Measurements from ENCODE around the gene C2CD4D.
"Not testable (repeated sequence)": the region's sequence is repeated elsewhere in the genome, so short reads cannot be mapped to it uniquely, and the experiment has no call there.

C2CD4D gene

GRCh38 chr1:151858886-151859665 lies 19.5 kb upstream of the C2CD4D start:
- H3K79me2 ChIP-seq (ENCODE audit: control insufficient read depth, insufficient read depth, low read length, unreplicated experiment): no peaks in the 10 kb centered on the region
- no peaks in the 10 kb centered on the region for H3K36me3 ChIP-seq (ENCODE audit: insufficient read depth, low read length)
- H3K4me3 ChIP-seq (ENCODE audit: low read depth, low read length): no peak overlapping the region
- H3K4me1 ChIP-seq (ENCODE audit: control insufficient read depth, insufficient read depth, low read length, unreplicated experiment): peaks cover 13% of the 10 kb centered on the region
- no peak overlapping the region for H2AFZ ChIP-seq (ENCODE audit: low read length, unreplicated experiment)
- H3K27me3 ChIP-seq (ENCODE audit: insufficient read depth, low read length): no peaks in the 10 kb centered on the region
- no peak overlapping the region for H3K27ac ChIP-seq (ENCODE audit: low read depth, low read length)

GRCh38 chr1:151858030-151858746 lies 18.6 kb upstream of the C2CD4D start:
- Histone ChIP-seq H2AFZ (ENCODE audit: low read length, unreplicated experiment) (no peak overlapping the region), H3K36me3 (ENCODE audit: insufficient read depth, low read length) (no peaks in the 10 kb centered on the region), H3K4me1 (ENCODE audit: control insufficient read depth, insufficient read depth, low read length, unreplicated experiment) (peaks cover 13% of the 10 kb centered on the region), H3K27me3 (ENCODE audit: insufficient read depth, low read length) (no peaks in the 10 kb centered on the region), H3K27ac (ENCODE audit: low read depth, low read length) (no peak overlapping the region), H3K4me3 (ENCODE audit: low read depth, low read length) (no peak overlapping the region), H3K79me2 (ENCODE audit: control insufficient read depth, insufficient read depth, low read length, unreplicated experiment) (no peaks in the 10 kb centered on the region)

- H2AFZ ChIP-seq (ENCODE audit: low read length, unreplicated experiment): no peak overlapping the region
- no peak overlapping the region for H3K27ac ChIP-seq (ENCODE audit: low read depth, low read length)
- no peaks in the 10 kb centered on the region for H3K36me3 ChIP-seq (ENCODE audit: insufficient read depth, low read length)
- H3K4me1 ChIP-seq (ENCODE audit: control insufficient read depth, insufficient read depth, low read length, unreplicated experiment): peaks cover 13% of the 10 kb centered on the region
- H3K27me3 ChIP-seq (ENCODE audit: insufficient read depth, low read length): no peaks in the 10 kb centered on the region
- no peaks in the 10 kb centered on the region for H3K79me2 ChIP-seq (ENCODE audit: control insufficient read depth, insufficient read depth, low read length, unreplicated experiment)
- H3K4me3 ChIP-seq (ENCODE audit: low read depth, low read length): no peak overlapping the region
Observed at GRCh38 chr1:151855933-151856332, 16.3 kb upstream of the C2CD4D start.

- H3K4me3 ChIP-seq (ENCODE audit: low read depth, low read length); H3K27me3 ChIP-seq (ENCODE audit: insufficient read depth, low read length); H2AFZ ChIP-seq (ENCODE audit: low read length, unreplicated experiment); H3K79me2 ChIP-seq (ENCODE audit: control insufficient read depth, insufficient read depth, low read length, unreplicated experiment); H3K27ac ChIP-seq (ENCODE audit: low read depth, low read length); H3K36me3 ChIP-seq (ENCODE audit: insufficient read depth, low read length): not testable (repeated sequence)
- H3K4me1 ChIP-seq (ENCODE audit: control insufficient read depth, insufficient read depth, low read length, unreplicated experiment): peaks cover 13% of the 10 kb centered on the region
Observed at GRCh38 chr1:151855516-151855915, 15.9 kb upstream of the C2CD4D start.

- no peaks in the 10 kb centered on the region for H3K36me3 ChIP-seq (ENCODE audit: insufficient read depth, low read length)
- no peaks in the 10 kb centered on the region for H3K79me2 ChIP-seq (ENCODE audit: control insufficient read depth, insufficient read depth, low read length, unreplicated experiment)
- peaks cover 13% of the 10 kb centered on the region for H3K4me1 ChIP-seq (ENCODE audit: control insufficient read depth, insufficient read depth, low read length, unreplicated experiment)
- H2AFZ ChIP-seq (ENCODE audit: low read length, unreplicated experiment): no peak overlapping the region
- H3K4me3 ChIP-seq (ENCODE audit: low read depth, low read length): no peak overlapping the region
- no peak overlapping the region for H3K27ac ChIP-seq (ENCODE audit: low read depth, low read length)
- no peaks in the 10 kb centered on the region for H3K27me3 ChIP-seq (ENCODE audit: insufficient read depth, low read length)
Observed at GRCh38 chr1:151854658-151855057, 15.0 kb upstream of the C2CD4D start.

- H3K4me3 ChIP-seq (ENCODE audit: low read depth, low read length): no peak within 1 kb of the TSS
- H3K4me1 ChIP-seq (ENCODE audit: control insufficient read depth, insufficient read depth, low read length, unreplicated experiment): peaks cover 7% of the 10 kb centered on the region
- H3K27ac ChIP-seq (ENCODE audit: low read depth, low read length): no peak within 1 kb of the TSS
- H3K79me2 ChIP-seq (ENCODE audit: control insufficient read depth, insufficient read depth, low read length, unreplicated experiment): no peaks in the 10 kb centered on the region
- H3K27me3 ChIP-seq (ENCODE audit: insufficient read depth, low read length): no peaks in the 10 kb centered on the region
- no peaks in the 10 kb centered on the region for H3K36me3 ChIP-seq (ENCODE audit: insufficient read depth, low read length)
- H2AFZ ChIP-seq (ENCODE audit: low read length, unreplicated experiment): no peak within 1 kb of the TSS
Observed at GRCh38 chr1:151853411-151853943, 13.9 kb upstream of the C2CD4D start, which contains the start of gene THEM5. Gene THEM5 (minus strand): TSS chr1:151853712. CDS start chr1:151853565, 147 bp downstream.

GRCh38 chr1:151852733-151853132 lies 13.1 kb upstream of the C2CD4D start:
- Histone ChIP-seq H3K27ac (ENCODE audit: low read depth, low read length) (no peak overlapping the region), H3K4me1 (ENCODE audit: control insufficient read depth, insufficient read depth, low read length, unreplicated experiment) (peaks cover 7% of the 10 kb centered on the region), H2AFZ (ENCODE audit: low read length, unreplicated experiment) (no peak overlapping the region), H3K36me3 (ENCODE audit: insufficient read depth, low read length) (no peaks in the 10 kb centered on the region), H3K4me3 (ENCODE audit: low read depth, low read length) (no peak overlapping the region), H3K79me2 (ENCODE audit: control insufficient read depth, insufficient read depth, low read length, unreplicated experiment) (no peaks in the 10 kb centered on the region), H3K27me3 (ENCODE audit: insufficient read depth, low read length) (no peaks in the 10 kb centered on the region)

- Histone ChIP-seq H2AFZ (ENCODE audit: low read length, unreplicated experiment) (no peak overlapping the region), H3K4me3 (ENCODE audit: low read depth, low read length) (no peak overlapping the region), H3K27me3 (ENCODE audit: insufficient read depth, low read length) (no peaks in the 10 kb centered on the region), H3K4me1 (ENCODE audit: control insufficient read depth, insufficient read depth, low read length, unreplicated experiment) (peaks cover 7% of the 10 kb centered on the region), H3K27ac (ENCODE audit: low read depth, low read length) (no peak overlapping the region), H3K79me2 (ENCODE audit: control insufficient read depth, insufficient read depth, low read length, unreplicated experiment) (no peaks in the 10 kb centered on the region), H3K36me3 (ENCODE audit: insufficient read depth, low read length) (no peaks in the 10 kb centered on the region)
Observed at GRCh38 chr1:151851886-151852285, 12.3 kb upstream of the C2CD4D start.

GRCh38 chr1:151849871-151850270 lies 10.3 kb upstream of the C2CD4D start:
- H3K36me3 ChIP-seq (ENCODE audit: insufficient read depth, low read length): no peaks in the 10 kb centered on the region
- H3K27me3 ChIP-seq (ENCODE audit: insufficient read depth, low read length): no peaks in the 10 kb centered on the region
- H3K79me2 ChIP-seq (ENCODE audit: control insufficient read depth, insufficient read depth, low read length, unreplicated experiment): no peaks in the 10 kb centered on the region
- H3K27ac ChIP-seq (ENCODE audit: low read depth, low read length): no peak overlapping the region
- H3K4me1 ChIP-seq (ENCODE audit: control insufficient read depth, insufficient read depth, low read length, unreplicated experiment): peaks cover 10% of the 10 kb centered on the region
- H2AFZ ChIP-seq (ENCODE audit: low read length, unreplicated experiment): no peak overlapping the region
- H3K4me3 ChIP-seq (ENCODE audit: low read depth, low read length): no peak overlapping the region

- Histone ChIP-seq H3K4me3 (ENCODE audit: low read depth, low read length) (no peak overlapping the region), H3K4me1 (ENCODE audit: control insufficient read depth, insufficient read depth, low read length, unreplicated experiment) (peaks cover 10% of the 10 kb centered on the region), H3K36me3 (ENCODE audit: insufficient read depth, low read length) (no peaks in the 10 kb centered on the region), H3K27ac (ENCODE audit: low read depth, low read length) (no peak overlapping the region), H3K27me3 (ENCODE audit: insufficient read depth, low read length) (no peaks in the 10 kb centered on the region), H3K79me2 (ENCODE audit: control insufficient read depth, insufficient read depth, low read length, unreplicated experiment) (no peaks in the 10 kb centered on the region), H2AFZ (ENCODE audit: low read length, unreplicated experiment) (no peak overlapping the region)
Observed at GRCh38 chr1:151849126-151849525, 9.5 kb upstream of the C2CD4D start.
